Right atrium auricular region (tissue), 2 donors: ENCODE data around the gene ATF7IP. TPM values are rescaled to one million over a fixed set of nuclear protein-coding genes. Genes with fewer than 3 reads are reported as not detected.
"Not testable (repeated sequence)": the region's sequence is repeated elsewhere in the genome, so short reads cannot be mapped to it uniquely, and the experiment has no call there.

Experiments
- DNase-seq: peaks from one replicate; pipeline ENCODE4 v3.0.0-alpha.2; 2019; ENCODE audit warnings: low spot score
- H3K27ac ChIP-seq, 2 donors: fragments of 200-600 bp; sonication (generic); 1 replicate in 1 of 2; 2 replicates in 1 of 2; pipeline ENCODE4 v1.5.1; 2016 to 2019
- H3K27me3 ChIP-seq, 2 donors: fragments of 200-600 bp; sonication (generic); one replicate each; pipeline versions ENCODE4 v1.5.1 to v1.6.0; 2017 to 2019
- H3K36me3 ChIP-seq: fragments of 200-600 bp; sonication (generic); one replicate; pipeline ENCODE4 v1.5.1; 2016
- H3K4me1 ChIP-seq, 2 donors: fragments of 200-600 bp; sonication (generic); one replicate each; pipeline versions ENCODE4 v1.5.1 to v1.6.0; 2017 to 2019
- H3K4me3 ChIP-seq, 2 donors: fragments of 200-600 bp; sonication (generic); 1 replicate in 1 of 2; 2 replicates in 1 of 2; pipeline ENCODE4 v1.5.1; 2017 to 2019; ENCODE audit warnings: mild to moderate bottlenecking in 1 of 2, moderate library complexity in 1 of 2
- H3K9me3 ChIP-seq, 2 donors: fragments of 200-600 bp; sonication (generic); one replicate each; pipeline ENCODE4 v1.5.1; 2019
- CTCF ChIP-seq, 2 donors: fragments of 200-600 bp; sonication (generic); IDR thresholded peaks; one replicate each; pipeline ENCODE4 v1.5.1; 2019; ENCODE audit warnings: antibody characterized with exemption in 2 of 2
- total RNA-seq, 2 donors: library from RNA; depleted of rRNA; stranded (reverse); fragments of >200 nt; gene quantifications; one replicate each; pipeline ENCODE4 v1.1.0, GENCODE V29; 2016

Gene ATF7IP
- total RNA-seq, 2 donors from 2014 or later, result 33.1 to 39.7 TPM

- Histone ChIP-seq H3K4me3 (no peak overlapping the region), H3K27ac (no peak overlapping the region), H3K9me3 (peaks cover 0 to 2% of the 10 kb centered on the region in 2 donors), H3K4me1 (no peaks in the 10 kb centered on the region), H3K36me3 (no peaks in the 10 kb centered on the region), H3K27me3 (no peaks in the 10 kb centered on the region)
- no peak for DNase-seq
- TF ChIP-seq CTCF (IDR thresholded peaks at IDR 0.05), result no peak
These were observed 38.8 kb upstream of the ATF7IP start for GRCh38 chr12:14326699-14327098.

GRCh38 chr12:14327711-14328110, 37.8 kb upstream of the ATF7IP start:
- no peaks in the 10 kb centered on the region for H3K36me3 ChIP-seq
- H3K27me3 ChIP-seq, result no peaks in the 10 kb centered on the region
- DNase-seq, result no peak
- H3K27ac ChIP-seq, result no peak overlapping the region
- no peak overlapping the region for H3K4me3 ChIP-seq
- peaks cover 0 to 8% of the 10 kb centered on the region in 2 donors for H3K9me3 ChIP-seq
- H3K4me1 ChIP-seq, result no peaks in the 10 kb centered on the region
- TF ChIP-seq CTCF (IDR thresholded peaks at IDR 0.05), result no peak

GRCh38 chr12:14332482-14332881, 33.0 kb upstream of the ATF7IP start:
- Histone ChIP-seq H3K4me3 (no peak overlapping the region), H3K36me3 (no peaks in the 10 kb centered on the region), H3K27ac (no peak overlapping the region), H3K9me3 (peaks cover 0 to 14% of the 10 kb centered on the region in 2 donors), H3K27me3 (no peaks in the 10 kb centered on the region), H3K4me1 (no peaks in the 10 kb centered on the region)
- no peak for TF ChIP-seq CTCF (IDR thresholded peaks at IDR 0.05)
- no peak for DNase-seq

- H3K27ac ChIP-seq, result no peak overlapping the region
- peaks cover 0 to 24% of the 10 kb centered on the region in 2 donors for H3K9me3 ChIP-seq
- no peak for TF ChIP-seq CTCF (IDR thresholded peaks at IDR 0.05)
- H3K36me3 ChIP-seq, result no peaks in the 10 kb centered on the region
- H3K4me1 ChIP-seq, result no peaks in the 10 kb centered on the region
- H3K4me3 ChIP-seq, result no peak overlapping the region
- no peak for DNase-seq
- no peaks in the 10 kb centered on the region for H3K27me3 ChIP-seq
These were observed 25.1 kb upstream of the ATF7IP start for GRCh38 chr12:14340371-14340770.

- not testable (repeated sequence) for H3K27ac ChIP-seq, DNase-seq, H3K36me3 ChIP-seq, H3K4me3 ChIP-seq, H3K27me3 ChIP-seq, H3K4me1 ChIP-seq
- peaks cover 0 to 15% of the 10 kb centered on the region in 2 donors for H3K9me3 ChIP-seq
These were observed 14.0 kb upstream of the ATF7IP start for GRCh38 chr12:14351524-14351923.

GRCh38 chr12:14352066-14352465, 13.4 kb upstream of the ATF7IP start:
- H3K9me3 ChIP-seq, result peaks cover 0 to 15% of the 10 kb centered on the region in 2 donors
- not testable (repeated sequence) for H3K4me1 ChIP-seq, H3K4me3 ChIP-seq, H3K36me3 ChIP-seq, H3K27ac ChIP-seq, DNase-seq, H3K27me3 ChIP-seq

- not testable (repeated sequence) for H3K4me3 ChIP-seq, H3K27me3 ChIP-seq, H3K36me3 ChIP-seq, H3K27ac ChIP-seq, DNase-seq, H3K4me1 ChIP-seq
- H3K9me3 ChIP-seq, result peaks cover 0 to 15% of the 10 kb centered on the region in 2 donors
These were observed 10.8 kb upstream of the ATF7IP start for GRCh38 chr12:14354665-14355064.
